ENCODE measurements around the gene RBM15B.

DNA sequence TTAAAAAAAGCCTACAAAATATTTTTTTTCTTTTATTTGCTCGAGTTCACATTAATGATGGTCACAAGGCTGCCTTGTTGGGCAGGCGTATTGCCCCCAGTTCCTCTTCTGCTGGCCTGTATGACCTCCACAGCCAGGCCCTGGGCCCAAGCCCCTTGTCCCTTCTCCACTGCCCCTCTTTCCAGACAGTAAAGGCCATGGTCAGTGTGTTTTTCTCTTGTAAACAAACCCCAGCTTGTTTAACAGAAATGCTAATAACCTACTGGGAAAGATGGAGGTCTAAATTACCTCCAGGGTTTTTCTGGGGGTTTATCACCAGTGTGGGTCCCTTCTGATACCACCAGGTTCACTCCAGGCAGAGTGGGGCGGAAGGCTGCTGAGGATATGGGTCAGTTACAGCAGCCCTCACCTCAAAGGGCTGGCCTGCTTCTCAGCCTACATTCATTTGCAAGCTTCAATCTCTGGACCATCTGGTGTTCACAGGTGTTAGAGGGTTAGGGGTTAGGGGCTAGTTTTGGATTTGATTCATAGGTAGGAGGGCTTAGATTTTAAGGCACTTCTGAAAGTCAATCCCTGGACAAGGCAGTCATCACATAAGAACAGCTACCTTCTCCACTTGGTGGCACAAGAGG is 8.0 kb upstream of the RBM15B start:
- TF ChIP-seq, protein P1, sequence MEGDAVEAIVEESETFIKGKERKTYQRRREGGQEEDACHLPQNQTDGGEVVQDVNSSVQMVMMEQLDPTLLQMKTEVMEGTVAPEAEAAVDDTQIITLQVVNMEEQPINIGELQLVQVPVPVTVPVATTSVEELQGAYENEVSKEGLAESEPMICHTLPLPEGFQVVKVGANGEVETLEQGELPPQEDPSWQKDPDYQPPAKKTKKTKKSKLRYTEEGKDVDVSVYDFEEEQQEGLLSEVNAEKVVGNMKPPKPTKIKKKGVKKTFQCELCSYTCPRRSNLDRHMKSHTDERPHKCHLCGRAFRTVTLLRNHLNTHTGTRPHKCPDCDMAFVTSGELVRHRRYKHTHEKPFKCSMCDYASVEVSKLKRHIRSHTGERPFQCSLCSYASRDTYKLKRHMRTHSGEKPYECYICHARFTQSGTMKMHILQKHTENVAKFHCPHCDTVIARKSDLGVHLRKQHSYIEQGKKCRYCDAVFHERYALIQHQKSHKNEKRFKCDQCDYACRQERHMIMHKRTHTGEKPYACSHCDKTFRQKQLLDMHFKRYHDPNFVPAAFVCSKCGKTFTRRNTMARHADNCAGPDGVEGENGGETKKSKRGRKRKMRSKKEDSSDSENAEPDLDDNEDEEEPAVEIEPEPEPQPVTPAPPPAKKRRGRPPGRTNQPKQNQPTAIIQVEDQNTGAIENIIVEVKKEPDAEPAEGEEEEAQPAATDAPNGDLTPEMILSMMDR (optimal IDR thresholded peaks at IDR 0.05 in 1 of 3, IDR thresholded peaks at IDR 0.05 in 1 of 3, conservative IDR thresholded peaks at IDR 0.05 in 1 of 3; ENCODE audit: extremely low read depth in 1 of 3, insufficient read depth in 2 of 3, low read length in 3 of 3), result no peak
- TF ChIP-seq EZH2 (IDR thresholded peaks at IDR 0.05; ENCODE audit: low read length), result no peak

Data from keratinocyte (primary cell).